Stimulated activated CD4-positive, alpha-beta T cell treated with anti-CD3 and anti-CD28 coated beads, Interleukin-4, amount 100 ng/mL, for 24 hours (primary cell): ENCODE data around the gene FANCE.
"Not testable (repeated sequence)": the region's sequence is repeated elsewhere in the genome, so short reads cannot be mapped to it uniquely, and the experiment has no call there.

Experiments used
- DNase-seq: peaks from one replicate; pipeline ENCODE4 v3.0.0-alpha.2; 2020

FANCE gene

DNA sequence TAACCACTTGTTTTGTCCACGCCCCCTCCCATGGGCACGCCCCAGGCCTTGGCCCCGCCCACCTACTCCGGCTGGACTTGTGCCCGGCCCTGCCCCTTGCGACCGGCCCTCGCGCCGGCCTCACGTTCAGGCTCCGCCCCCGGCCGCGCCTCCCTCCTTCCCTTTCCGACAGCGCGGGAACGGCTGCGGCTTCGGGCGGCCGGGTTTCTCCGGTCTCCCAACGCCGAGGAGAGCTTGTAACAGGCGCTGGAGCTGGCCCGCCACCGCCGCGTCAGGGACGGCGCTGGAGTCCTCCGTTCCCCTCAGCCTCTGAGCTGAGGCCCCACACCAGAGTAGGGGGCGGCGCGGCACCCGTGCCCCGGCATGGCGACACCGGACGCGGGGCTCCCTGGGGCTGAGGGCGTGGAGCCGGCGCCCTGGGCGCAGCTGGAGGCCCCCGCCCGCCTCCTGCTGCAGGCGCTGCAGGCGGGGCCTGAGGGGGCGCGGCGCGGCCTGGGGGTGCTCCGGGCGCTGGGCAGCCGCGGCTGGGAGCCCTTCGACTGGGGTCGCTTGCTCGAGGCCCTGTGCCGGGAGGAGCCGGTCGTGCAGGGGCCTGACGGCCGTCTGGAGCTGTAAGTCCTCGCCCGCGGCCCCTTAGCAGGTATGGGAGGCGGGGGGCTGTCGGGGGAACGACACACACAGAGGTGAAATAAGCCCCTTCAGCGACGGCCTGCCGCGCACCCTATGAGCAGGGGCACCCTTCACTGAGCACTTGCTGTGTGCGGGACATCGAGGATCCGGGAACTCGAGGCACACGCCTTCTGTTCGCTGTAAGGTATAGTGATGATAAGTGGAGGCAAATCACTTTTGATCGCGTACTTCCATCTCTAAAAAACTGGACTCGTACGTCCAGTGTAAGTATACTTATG is at the start of gene FANCE:
FANCE (plus strand) TSS at position 156 of the 908 bp plus-strand sequence; CDS start at position 364, 208 bp downstream.
- peak; percentile 92 for DNase-seq

DNA sequence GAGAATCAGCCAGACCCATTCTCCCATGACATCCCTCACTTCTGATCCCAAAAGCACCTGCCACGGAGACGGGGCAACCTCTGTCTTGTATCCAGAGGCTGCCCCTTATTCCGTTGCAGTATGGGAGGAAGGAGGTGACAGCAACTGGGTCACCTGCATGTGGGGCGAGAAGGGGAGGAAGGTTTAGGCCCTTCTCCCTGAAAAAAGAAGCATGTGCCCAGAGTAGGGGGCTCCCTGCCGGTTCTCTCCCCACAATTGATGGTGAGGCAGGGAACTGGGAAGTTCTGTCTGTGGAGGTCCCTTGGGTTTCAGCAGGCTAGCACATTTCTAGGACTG is 49.3 kb upstream of the FANCE start:
- DNase-seq, result no peak

GRCh38 chr6:35403544-35404442 is 48.3 kb upstream of the FANCE start:
- DNase-seq, result no peak

DNA sequence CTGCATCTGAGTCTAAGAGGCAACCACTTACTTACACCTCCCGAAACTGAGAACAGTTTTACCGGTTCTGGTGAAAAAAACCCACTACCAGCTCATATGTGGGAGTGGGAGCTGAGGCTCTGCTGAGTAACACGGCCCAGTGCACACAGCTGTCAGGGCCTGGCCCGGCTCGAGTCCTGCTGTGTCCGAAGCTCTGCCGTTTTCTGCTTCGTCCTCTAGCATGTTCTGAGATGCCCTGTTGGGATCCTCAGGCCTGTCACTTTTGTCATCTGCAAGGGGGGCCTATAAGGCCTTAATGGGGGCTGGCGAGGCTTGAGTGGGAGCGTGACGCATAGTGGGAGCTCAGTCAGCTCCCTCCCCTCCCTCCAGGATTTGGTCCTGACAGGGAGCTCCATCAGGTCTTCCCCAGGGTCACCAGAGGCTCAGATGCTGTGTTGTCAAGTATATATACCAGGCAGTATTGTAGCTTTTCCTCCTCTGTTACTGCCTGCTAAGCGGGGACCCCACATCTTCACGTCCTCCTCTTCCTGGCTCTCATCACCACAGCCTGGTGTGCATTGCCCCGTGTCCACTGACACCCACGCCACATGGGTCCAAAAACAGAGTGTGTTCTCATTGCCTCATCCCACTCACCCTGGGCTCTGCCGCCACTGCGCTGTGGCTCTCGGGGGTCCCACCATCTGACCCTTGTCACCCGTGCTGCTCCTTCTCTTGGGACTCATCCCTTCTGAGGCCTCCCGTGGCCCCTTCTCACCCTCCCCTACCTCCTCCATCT is 45.2 kb upstream of the FANCE start:
- no peak for DNase-seq

GRCh38 chr6:35409245-35409644 is 42.9 kb upstream of the FANCE start:
- no peak for DNase-seq

GRCh38 chr6:35410131-35410530 is 42.0 kb upstream of the FANCE start:
- DNase-seq, result no peak

- DNase-seq, result no peak
Observed at GRCh38 chr6:35411066-35411465, 41.1 kb upstream of the FANCE start.

- no peak for DNase-seq
Observed at GRCh38 chr6:35412102-35412501, 40.0 kb upstream of the FANCE start.

GRCh38 chr6:35413911-35414310 is 38.2 kb upstream of the FANCE start:
- DNase-seq, result no peak

GRCh38 chr6:35415065-35415891 is 36.9 kb upstream of the FANCE start:
- DNase-seq, result peak; percentile 11

DNA sequence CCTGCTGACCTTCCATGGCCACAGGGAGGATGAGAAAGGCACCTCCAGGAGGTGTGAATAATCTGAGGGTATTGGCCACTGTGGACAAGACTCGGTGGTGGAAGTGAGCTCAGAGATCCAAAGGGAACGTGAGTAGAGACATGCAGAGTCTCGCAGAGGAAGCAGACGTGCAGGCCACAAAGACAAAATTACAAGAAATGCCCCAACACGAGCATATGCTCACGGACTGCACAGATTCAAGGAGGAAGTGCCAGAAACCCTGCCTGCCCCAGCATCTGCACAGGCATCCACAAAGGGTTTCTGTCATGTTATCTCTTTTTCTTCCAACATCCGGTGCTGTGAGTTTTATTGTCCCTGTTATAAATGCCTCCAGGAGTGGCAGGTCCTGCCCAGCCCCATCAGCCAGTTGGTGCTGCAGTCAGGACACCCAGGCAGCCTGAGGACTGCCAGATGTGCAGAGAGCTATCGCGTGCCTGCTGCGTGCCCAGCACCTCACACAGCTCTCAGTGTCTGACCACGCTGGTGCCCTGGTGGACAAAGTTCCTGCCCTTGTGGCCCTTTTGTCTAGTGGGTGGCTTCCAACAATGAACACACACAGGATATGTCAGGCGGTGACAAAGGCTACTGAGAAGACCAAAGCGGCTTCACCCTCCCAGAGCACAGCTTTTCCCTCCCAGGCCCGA is 34.0 kb upstream of the FANCE start:
- DNase-seq, result no peak

- DNase-seq, result no peak
Observed at GRCh38 chr6:35419417-35419816, 32.7 kb upstream of the FANCE start.

DNA sequence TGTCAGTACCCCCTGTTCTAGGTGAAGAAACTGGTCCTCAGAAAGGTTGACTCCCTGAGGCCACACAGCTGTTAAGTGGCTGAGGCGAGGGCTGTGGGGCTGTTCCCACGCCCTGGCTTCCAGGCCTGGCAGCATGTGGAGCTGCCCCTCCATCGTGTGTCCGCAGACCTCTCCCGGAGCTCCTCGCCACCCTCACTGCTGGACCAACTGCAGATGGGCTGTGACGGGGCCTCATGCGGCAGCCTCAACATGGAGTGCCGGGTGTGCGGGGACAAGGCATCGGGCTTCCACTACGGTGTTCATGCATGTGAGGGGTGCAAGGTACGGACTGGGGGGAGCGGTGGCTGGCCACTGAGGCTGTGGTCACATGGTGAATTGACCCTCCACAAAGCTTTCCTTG is 32.2 kb upstream of the FANCE start:
- DNase-seq, result no peak

DNA sequence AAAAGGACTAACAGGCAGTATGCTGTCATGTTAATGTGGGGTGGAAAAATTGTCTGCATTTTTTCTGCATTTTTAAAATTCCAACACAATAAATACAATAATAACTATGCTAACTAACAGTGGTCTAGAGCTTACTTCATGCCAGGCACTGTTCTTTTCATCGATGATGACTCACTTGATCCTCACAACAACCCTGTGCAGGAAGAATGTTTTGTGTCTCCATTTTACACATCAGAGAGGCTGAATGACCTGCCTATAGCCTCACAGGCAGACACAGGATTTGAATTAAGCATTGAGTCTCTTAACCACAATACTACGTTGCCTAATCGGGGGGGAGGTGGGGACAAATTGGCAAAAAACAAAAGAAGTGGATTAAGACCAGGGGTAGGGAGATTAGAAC is 26.9 kb upstream of the FANCE start:
- DNase-seq, result no peak

DNA sequence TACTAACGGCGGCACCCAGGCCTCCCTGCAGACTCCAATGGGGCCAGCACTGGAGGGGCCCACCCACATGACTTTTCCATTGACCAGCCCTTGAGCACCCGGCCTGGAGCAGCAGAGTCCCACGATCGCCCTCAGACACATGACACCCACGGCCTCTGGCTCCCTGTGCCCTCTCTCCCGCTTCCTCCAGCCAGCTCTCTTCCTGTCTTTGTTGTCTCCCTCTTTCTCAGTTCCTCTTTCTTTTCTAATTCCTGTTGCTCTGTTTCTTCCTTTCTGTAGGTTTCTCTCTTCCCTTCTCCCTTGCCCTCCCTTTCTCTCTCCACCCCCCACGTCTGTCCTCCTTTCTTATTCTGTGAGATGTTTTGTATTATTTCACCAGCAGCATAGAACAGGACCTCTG is 26.1 kb upstream of the FANCE start:
- DNase-seq, result no peak

- DNase-seq, result no peak
Observed at GRCh38 chr6:35427435-35427834, 24.7 kb upstream of the FANCE start.

GRCh38 chr6:35427851-35428321 is 24.3 kb upstream of the FANCE start:
- no peak for DNase-seq

GRCh38 chr6:35428421-35429149 is 23.6 kb upstream of the FANCE start:
- no peak for DNase-seq

DNA sequence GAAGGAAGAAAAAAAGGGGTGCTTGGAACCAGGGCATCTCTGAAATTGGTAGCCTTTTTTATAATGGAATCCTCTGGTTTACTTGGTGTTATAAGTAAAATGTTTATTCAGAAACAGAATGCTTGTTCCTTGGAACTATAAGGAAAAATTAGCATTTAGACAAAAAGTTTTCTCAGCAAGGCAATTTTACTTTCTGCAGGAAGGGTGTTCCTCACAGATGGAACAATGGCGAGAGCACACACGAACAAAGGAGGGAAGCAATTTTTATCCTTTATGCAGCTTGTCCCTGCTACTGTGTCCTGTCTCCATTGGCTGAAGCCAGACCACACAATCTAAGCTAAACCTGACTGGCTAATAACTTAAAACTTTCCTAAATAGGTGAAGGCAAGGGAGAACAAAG is 22.7 kb upstream of the FANCE start:
- DNase-seq, result no peak

DNA sequence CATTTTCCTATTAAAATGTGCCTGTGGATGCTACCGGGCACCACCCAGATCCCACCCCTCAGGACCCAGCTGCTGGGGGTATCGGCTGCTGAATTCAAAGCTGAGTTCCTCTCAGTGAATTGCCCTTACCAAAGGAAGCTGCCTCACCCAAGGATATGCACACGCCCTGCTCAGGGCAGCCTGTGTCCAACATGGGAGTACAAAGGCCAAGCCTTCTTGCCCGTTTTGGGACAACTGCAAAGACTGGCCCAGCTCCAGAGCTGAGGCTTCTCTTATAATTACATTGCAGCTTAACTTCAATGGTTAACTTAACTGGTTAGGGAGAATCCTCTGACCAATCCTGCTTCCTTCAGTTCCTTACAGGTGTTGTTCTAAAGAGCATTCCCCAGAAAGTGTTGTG is 19.8 kb upstream of the FANCE start:
- no peak for DNase-seq

DNA sequence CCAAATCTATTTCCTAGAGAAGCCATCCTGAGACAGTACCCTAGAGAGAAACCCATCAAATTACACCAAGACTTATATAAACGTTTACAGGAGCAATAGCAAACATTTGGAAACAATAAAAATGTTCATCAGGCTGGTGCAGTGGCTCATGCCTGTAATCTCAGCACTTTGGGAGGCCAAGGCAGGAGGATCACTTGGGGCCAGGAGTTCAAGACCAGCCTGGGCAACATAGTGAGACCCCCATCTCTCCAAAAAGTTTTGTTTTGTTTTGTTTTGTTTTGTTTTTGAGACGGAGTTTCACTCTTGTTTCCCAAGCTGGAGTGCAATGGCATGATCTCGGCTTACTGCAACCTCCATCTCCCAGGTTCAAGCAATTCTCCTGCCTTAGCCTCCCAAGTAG is 19.4 kb upstream of the FANCE start:
- DNase-seq, result not testable (repeated sequence)
